CD4-positive, CD25-positive, alpha-beta regulatory T cell (primary cell): ENCODE results near the gene ZNF226. TPM values are rescaled to one million over a fixed set of nuclear protein-coding genes. Genes with fewer than 3 reads are reported as not detected.
"Not testable (repeated sequence)": the region's sequence is repeated elsewhere in the genome, so short reads cannot be mapped to it uniquely, and the experiment has no call there.

ENCODE experiments used
- ATAC-seq, 2 donors: fragments of 150-1000 bp; cut with Tn5 transposase; one replicate each; pipeline ENCODE4 v1.10.0; 2021; ENCODE audit warnings: low read depth in 2 of 2, moderate number of reproducible peaks in 2 of 2, moderate library complexity in 1 of 2
- DNase-seq, 3 donors: peaks; one replicate each; pipeline versions ENCODE4 v3.0.0 to v3.0.0-alpha.2; 2012 to 2022; ENCODE audit warnings: mixed read lengths in 1 of 3
- H3K27ac ChIP-seq: one replicate; pipeline ENCODE4 v1.7.0; 2013; ENCODE audit warnings: mild to moderate bottlenecking, low read length; ENCODE audit not compliant: insufficient read depth, poor library complexity, severe bottlenecking
- H3K27me3 ChIP-seq: one replicate; pipeline ENCODE4 v1.7.0; 2013; ENCODE audit warnings: low read length; ENCODE audit not compliant: control insufficient read depth, insufficient read depth
- H3K36me3 ChIP-seq: one replicate; pipeline ENCODE4 v1.7.0; 2013; ENCODE audit warnings: mild to moderate bottlenecking, low read length, moderate library complexity; ENCODE audit not compliant: control insufficient read depth, insufficient read depth
- H3K4me1 ChIP-seq: 2 replicates; pipeline ENCODE4 v1.7.0; 2013; ENCODE audit warnings: mild to moderate bottlenecking, low read length; ENCODE audit not compliant: insufficient read depth, control insufficient read depth, poor library complexity, severe bottlenecking
- H3K4me3 ChIP-seq: one replicate; pipeline ENCODE4 v1.7.0; 2013; ENCODE audit warnings: low read depth, mild to moderate bottlenecking, low read length, moderate library complexity
- H3K9me3 ChIP-seq, 2 experiments: 1 replicate in 1 of 2; 2 replicates in 1 of 2; pipeline ENCODE4 v1.7.0; 2013; ENCODE audit warnings: low read length in 2 of 2, mild to moderate bottlenecking in 1 of 2, moderate library complexity in 1 of 2; ENCODE audit not compliant: control insufficient read depth in 2 of 2
- H3K27ac Mint-ChIP-seq, 3 donors: one replicate each; pipeline ENCODE4 v1.8.0; 2020 to 2022; ENCODE audit warnings: mild to moderate bottlenecking in 3 of 3, mixed read lengths in 3 of 3, moderate library complexity in 2 of 3
- H3K27me3 Mint-ChIP-seq: one replicate; pipeline ENCODE4 v1.8.0; 2022; ENCODE audit warnings: mild to moderate bottlenecking, mixed read lengths
- H3K36me3 Mint-ChIP-seq: one replicate; pipeline ENCODE4 v1.8.0; 2020; ENCODE audit warnings: mixed read lengths
- H3K4me1 Mint-ChIP-seq, 4 donors: one replicate each; pipeline ENCODE4 v1.8.0; 2020 to 2022; ENCODE audit warnings: mixed read lengths in 4 of 4, mild to moderate bottlenecking in 1 of 4
- H3K4me3 Mint-ChIP-seq, 4 donors: one replicate each; pipeline ENCODE4 v1.8.0; 2020 to 2022; ENCODE audit warnings: mild to moderate bottlenecking in 4 of 4, mixed read lengths in 4 of 4, moderate library complexity in 3 of 4
- H3K9me3 Mint-ChIP-seq, 7 donors: one replicate each; pipeline ENCODE4 v1.8.0; 2020 to 2022; ENCODE audit warnings: mixed read lengths in 7 of 7, mild to moderate bottlenecking in 3 of 7, moderate library complexity in 2 of 7
- polyA plus RNA-seq, 4 donors: library from polyadenylated mRNA; unstranded; fragments of 300-500 nt; fragmentation: Illumina TruSeq; gene quantifications; one replicate each; pipeline ENCODE4 v1.2.3, GENCODE V29; 2021
- total RNA-seq: library from RNA; stranded (reverse); gene quantifications from one replicate; pipeline ENCODE4 v1.2.3, GENCODE V29; 2022

ZNF226 gene
- total and polyA plus RNA-seq, 5 donors from 2014 or later: 11.5 to 41.3 (median 27.6) TPM

- H3K4me3 ChIP-seq: peak within 1 kb of the TSS; percentile 96
- ATAC-seq: peak; percentile 98 to 99
These were observed 47.5 kb downstream of the ZNF226 start, which contains the start of gene ZNF227 for GRCh38 chr19:44212250-44212865. Gene ZNF227, plus strand, starts transcription at chr19:44212532. Its CDS starts 5,261 bp downstream, at chr19:44217793.

GRCh38 chr19:44212866-44213346 lies 48.0 kb downstream of the ZNF226 start:
- peak overlapping the region; percentile 96 for H3K4me3 ChIP-seq
- no peaks in the 10 kb centered on the region for H3K27me3 Mint-ChIP-seq

More at GRCh38 chr19:44212250-44212865, 47.5 kb downstream of the ZNF226 start, which contains the start of gene ZNF227:
- peaks cover 26% of the 10 kb centered on the region for H3K36me3 Mint-ChIP-seq
- Histone ChIP-seq H3K4me1 (peaks cover 10% of the 10 kb centered on the region), H3K36me3 (peaks cover 27% of the 10 kb centered on the region), H3K27ac (peak within 1 kb of the TSS; percentile 73), H3K27me3 (no peaks in the 10 kb centered on the region), H3K9me3 (peaks cover 8 to 14% of the 10 kb centered on the region in 2 experiments)
- peak within 1 kb of the TSS; percentile 91 to 95 (median 93) for H3K27ac Mint-ChIP-seq
- H3K9me3 Mint-ChIP-seq: peaks cover 0 to 17% (median 2%) of the 10 kb centered on the region in 7 donors
- peaks cover 11 to 38% (median 24%) of the 10 kb centered on the region in 4 donors for H3K4me1 Mint-ChIP-seq
- peaks cover 3% of the 10 kb centered on the region for H3K27me3 Mint-ChIP-seq
- H3K4me3 Mint-ChIP-seq: peak within 1 kb of the TSS; percentile 93 to 98 (median 94)
- peak; percentile 67 to 90 (median 81) for DNase-seq

GRCh38 chr19:44219926-44220325 lies 55.0 kb downstream of the ZNF226 start:
- H3K4me3 Mint-ChIP-seq, H3K27me3 Mint-ChIP-seq, H3K4me3 ChIP-seq, H3K4me1 ChIP-seq, H3K27me3 ChIP-seq, H3K27ac Mint-ChIP-seq, H3K27ac ChIP-seq, ATAC-seq, DNase-seq: not testable (repeated sequence)
- H3K9me3 Mint-ChIP-seq: peaks cover 0 to 31% (median 15%) of the 10 kb centered on the region in 7 donors
- H3K36me3 Mint-ChIP-seq: peaks cover 60% of the 10 kb centered on the region
- H3K4me1 Mint-ChIP-seq: peaks cover 5 to 27% (median 10%) of the 10 kb centered on the region in 4 donors
- peaks cover 46% of the 10 kb centered on the region for H3K36me3 ChIP-seq
- peaks cover 26 to 33% of the 10 kb centered on the region in 2 experiments for H3K9me3 ChIP-seq

More at GRCh38 chr19:44212866-44213346, 48.0 kb downstream of the ZNF226 start:
- ATAC-seq (no peak), DNase-seq (no peak)
- peak overlapping the region; percentile 73 for H3K27ac ChIP-seq
- peaks cover 13 to 19% of the 10 kb centered on the region in 2 experiments for H3K9me3 ChIP-seq
- Mint-ChIP-seq H3K36me3 (peaks cover 31% of the 10 kb centered on the region), H3K4me3 (peak overlapping the region; percentile 93 to 98 (median 94)), H3K9me3 (peaks cover 0 to 15% (median 1%) of the 10 kb centered on the region in 7 donors), H3K27ac (peak overlapping the region; percentile 91 to 95 (median 93)), H3K4me1 (peaks cover 13 to 36% (median 20%) of the 10 kb centered on the region in 4 donors)
- peaks cover 4% of the 10 kb centered on the region for H3K4me1 ChIP-seq
- H3K36me3 ChIP-seq: peaks cover 32% of the 10 kb centered on the region
- no peaks in the 10 kb centered on the region for H3K27me3 ChIP-seq

- H3K27me3 Mint-ChIP-seq, H3K27me3 ChIP-seq, DNase-seq, H3K27ac ChIP-seq, H3K27ac Mint-ChIP-seq, H3K4me3 ChIP-seq, H3K4me1 ChIP-seq, H3K4me3 Mint-ChIP-seq, ATAC-seq: not testable (repeated sequence)
- peaks cover 26 to 31% of the 10 kb centered on the region in 2 experiments for H3K9me3 ChIP-seq
- peaks cover 60% of the 10 kb centered on the region for H3K36me3 Mint-ChIP-seq
- peaks cover 0 to 37% (median 19%) of the 10 kb centered on the region in 7 donors for H3K9me3 Mint-ChIP-seq
- peaks cover 5 to 21% (median 10%) of the 10 kb centered on the region in 4 donors for H3K4me1 Mint-ChIP-seq
- H3K36me3 ChIP-seq: peaks cover 39% of the 10 kb centered on the region
These were observed 55.9 kb downstream of the ZNF226 start for GRCh38 chr19:44220761-44221160.

GRCh38 chr19:44221291-44221690 lies 56.4 kb downstream of the ZNF226 start:
- peaks cover 0 to 41% (median 20%) of the 10 kb centered on the region in 7 donors for H3K9me3 Mint-ChIP-seq

More at GRCh38 chr19:44221291-44221690, 56.4 kb downstream of the ZNF226 start:
- H3K4me3 ChIP-seq, H3K27ac ChIP-seq, H3K27me3 Mint-ChIP-seq, H3K27me3 ChIP-seq, H3K27ac Mint-ChIP-seq, DNase-seq, H3K4me1 ChIP-seq, ATAC-seq, H3K4me3 Mint-ChIP-seq: not testable (repeated sequence)
- Histone ChIP-seq H3K9me3 (peaks cover 25 to 36% of the 10 kb centered on the region in 2 experiments), H3K36me3 (peaks cover 39% of the 10 kb centered on the region)
- H3K36me3 Mint-ChIP-seq: peaks cover 59% of the 10 kb centered on the region
- H3K4me1 Mint-ChIP-seq: peaks cover 5 to 20% (median 8%) of the 10 kb centered on the region in 4 donors

Other genes starting within 250 kb of the ZNF226 start
- gene ZNF45, start 229.8 kb upstream of the ZNF226 start, total RNA-seq: 14.8 TPM
- gene ZNF45, start 229.8 kb upstream of the ZNF226 start, polyA plus RNA-seq: 10 to 100 TPM; 13.0 to 17.5 (median 15.2) TPM
- gene ZNF221, start 213.9 kb upstream of the ZNF226 start, total RNA-seq: 0.67 TPM
- under 1 TPM in 3 of 4 donors, not detected in 1; 0.56 to 0.96 (median 0.90) TPM for gene ZNF221, start 213.9 kb upstream of the ZNF226 start, polyA plus RNA-seq
- gene ZNF155, start 180.9 kb upstream of the ZNF226 start, total RNA-seq: 3.9 TPM
- gene ZNF155, start 180.9 kb upstream of the ZNF226 start, polyA plus RNA-seq: 1 to 10 TPM; 3.4 to 4.8 (median 4.0) TPM
- gene ZNF230, start 162.1 kb upstream of the ZNF226 start, total RNA-seq: 3.1 TPM
- 1 to 10 TPM; 2.6 to 5.1 (median 4.2) TPM for gene ZNF230, start 162.1 kb upstream of the ZNF226 start, polyA plus RNA-seq
- 5.0 TPM for gene ZNF222, start 139.7 kb upstream of the ZNF226 start, total RNA-seq
- gene ZNF222, start 139.7 kb upstream of the ZNF226 start, polyA plus RNA-seq: 1 to 10 TPM; 1.9 to 4.9 (median 3.9) TPM
- 1.4 TPM for gene ZNF223, start 113.1 kb upstream of the ZNF226 start, total RNA-seq
- gene ZNF223, start 113.1 kb upstream of the ZNF226 start, polyA plus RNA-seq: 1 to 10 TPM in 2 of 4 donors, under 1 TPM in 2; 0.68 to 3.1 (median 1.8) TPM
- gene ZNF284, start 92.9 kb upstream of the ZNF226 start, total RNA-seq: 2.3 TPM
- 1 to 10 TPM in 1 of 4 donors, under 1 TPM in 3; 0.56 to 1.1 (median 0.60) TPM for gene ZNF284, start 92.9 kb upstream of the ZNF226 start, polyA plus RNA-seq
- gene ZNF224, start 70.7 kb upstream of the ZNF226 start, total RNA-seq: 42.5 TPM
- gene ZNF224, start 70.7 kb upstream of the ZNF226 start, polyA plus RNA-seq: 10 to 100 TPM in 3 of 4 donors, 1 to 10 TPM in 1; 9.4 to 12.8 (median 11.4) TPM
- 2.3 TPM for gene ZNF225, start 51.7 kb upstream of the ZNF226 start, total RNA-seq
- gene ZNF225, start 51.7 kb upstream of the ZNF226 start, polyA plus RNA-seq: 1 to 10 TPM; 2.1 to 3.9 (median 3.4) TPM
- 4.6 TPM for gene ZNF234, start 23.5 kb upstream of the ZNF226 start, total RNA-seq
- gene ZNF234, start 23.5 kb upstream of the ZNF226 start, polyA plus RNA-seq: 1 to 10 TPM; 2.9 to 9.3 (median 5.8) TPM
- 21.6 TPM for gene ZNF227, start 47.4 kb downstream of the ZNF226 start, total RNA-seq
- 10 to 100 TPM; 11.4 to 18.0 (median 16.0) TPM for gene ZNF227, start 47.4 kb downstream of the ZNF226 start, polyA plus RNA-seq
- gene ZNF233, start 94.8 kb downstream of the ZNF226 start, total RNA-seq: 0.12 TPM
- under 1 TPM in 3 of 4 donors, not detected in 1; 0.35 to 0.64 (median 0.56) TPM for gene ZNF233, start 94.8 kb downstream of the ZNF226 start, polyA plus RNA-seq
- gene ZNF235, start 139.9 kb downstream of the ZNF226 start, total RNA-seq: 5.4 TPM
- 1 to 10 TPM; 1.0 to 3.5 (median 2.6) TPM for gene ZNF235, start 139.9 kb downstream of the ZNF226 start, polyA plus RNA-seq
- not detected for gene ZNF112, start 191.6 kb downstream of the ZNF226 start, total RNA-seq
- gene ZNF112, start 191.6 kb downstream of the ZNF226 start, polyA plus RNA-seq: under 1 TPM in 2 of 4 donors, not detected in 2; 0.25 to 0.46 TPM
- gene ZNF285, start 236.5 kb downstream of the ZNF226 start, total RNA-seq: 0.39 TPM
- 1 to 10 TPM in 3 of 4 donors, not detected in 1; 1.0 to 1.8 (median 1.2) TPM for gene ZNF285, start 236.5 kb downstream of the ZNF226 start, polyA plus RNA-seq